WTC11 (cell line): ENCODE results near the gene AQP5. TPM values are rescaled to one million over a fixed set of nuclear protein-coding genes. Genes with fewer than 3 reads are reported as not detected.

Source experiments
- ATAC-seq: fragments of 200-7000 bp; cut with Tn5 transposase; 2 replicates; pipeline ENCODE4 v1.10.0; 2021; ENCODE audit warnings: mild to moderate bottlenecking, moderate library complexity
- CTCF ChIA-PET: fragments of 300-600 bp; sonication (Branson Sonifier 250); formaldehyde crosslinking; loops from one replicate; lab custom pipeline; 2021; ENCODE audit warnings: antibody characterized with exemption; lab: Charles Lee
- POLR2A ChIA-PET: fragments of 350-600 bp; sonication (Branson Sonifier 250); formaldehyde crosslinking; loops from one replicate; lab custom pipeline; 2021; ENCODE audit warnings: antibody characterized with exemption; lab: Charles Lee
- DNase-seq: peaks from one replicate; pipeline ENCODE4 v3.0.0; 2021; ENCODE audit warnings: low spot score
- H3K27ac Mint-ChIP-seq: 2 replicates; pipeline ENCODE4 v1.8.0; 2021; ENCODE audit warnings: mixed read lengths
- H3K27me3 Mint-ChIP-seq: 2 replicates; pipeline ENCODE4 v1.8.0; 2021; ENCODE audit warnings: low read depth, mild to moderate bottlenecking, moderate library complexity, mixed read lengths
- H3K36me3 Mint-ChIP-seq: 2 replicates; pipeline ENCODE4 v1.8.0; 2021; ENCODE audit warnings: mixed read lengths
- H3K4me1 Mint-ChIP-seq: 2 replicates; pipeline ENCODE4 v1.8.0; 2022; ENCODE audit warnings: mixed read lengths
- H3K4me3 Mint-ChIP-seq: 2 replicates; pipeline ENCODE4 v1.8.0; 2021; ENCODE audit warnings: mild to moderate bottlenecking, moderate library complexity, mixed read lengths
- H3K9me3 Mint-ChIP-seq: 2 replicates; pipeline ENCODE4 v1.8.0; 2021; ENCODE audit warnings: mixed read lengths
- CREB1 ChIP-seq: sonication (generic); formaldehyde crosslinking; IDR thresholded peaks from 2 replicates; pipeline ENCODE4 v1.8.0; 2023; ENCODE audit warnings: mild to moderate bottlenecking, missing genetic modification reagents
- CREM ChIP-seq: sonication (generic); formaldehyde crosslinking; IDR thresholded peaks from 2 replicates; pipeline ENCODE4 v1.8.1; 2022; ENCODE audit warnings: mild to moderate bottlenecking, missing genetic modification reagents, moderate library complexity
- NR1H2 ChIP-seq: sonication (generic); formaldehyde crosslinking; IDR thresholded peaks from 2 replicates; pipeline ENCODE4 v1.9.0; 2021; ENCODE audit warnings: mild to moderate bottlenecking, moderate library complexity, missing genetic modification reagents
- SMAD3 ChIP-seq: sonication (generic); formaldehyde crosslinking; IDR thresholded peaks from 2 replicates; pipeline ENCODE4 v1.8.0; 2022; ENCODE audit warnings: missing genetic modification reagents, mild to moderate bottlenecking, borderline replicate concordance
- TEAD1 ChIP-seq: sonication (generic); formaldehyde crosslinking; IDR thresholded peaks from 2 replicates; pipeline ENCODE4 v1.8.0; 2022; ENCODE audit warnings: mild to moderate bottlenecking, missing genetic modification reagents
- ZNF396 ChIP-seq: fragments of 250-450 bp; sonication (Bioruptor Pico); IDR thresholded peaks from 2 replicates; pipeline ENCODE4 v1.8.0; 2021; ENCODE audit warnings: mild to moderate bottlenecking, moderate library complexity, borderline replicate concordance
- total RNA-seq: library from RNA; stranded (reverse); gene quantifications from 3 replicates; pipeline ENCODE4 v1.2.3, GENCODE V29; 2021
- TF ChIP-seq, protein P1 (sequence below): sonication (generic); formaldehyde crosslinking; conservative IDR thresholded peaks from 2 replicates; pipeline ENCODE4 v1.8.1; 2022; ENCODE audit warnings: mild to moderate bottlenecking, missing genetic modification reagents
- TF ChIP-seq, protein P2 (sequence below): sonication (generic); formaldehyde crosslinking; IDR thresholded peaks from 2 replicates; pipeline ENCODE4 v1.8.1; 2023; ENCODE audit warnings: mild to moderate bottlenecking, missing genetic modification reagents, borderline replicate concordance
- TF ChIP-seq, protein P3 (sequence below): sonication (generic); formaldehyde crosslinking; IDR thresholded peaks from 2 replicates; pipeline ENCODE4 v1.8.1; 2022; ENCODE audit warnings: missing genetic modification reagents, borderline replicate concordance
- TF ChIP-seq, protein P4 (sequence below): sonication (generic); formaldehyde crosslinking; IDR thresholded peaks from 2 replicates; pipeline ENCODE4 v1.8.0; 2023; ENCODE audit warnings: missing genetic modification reagents, mild to moderate bottlenecking, borderline replicate concordance
- TF ChIP-seq, protein P5 (sequence below): fragments of 250-450 bp; sonication (Bioruptor Pico); IDR thresholded peaks from 2 replicates; pipeline ENCODE4 v1.9.0; 2021; ENCODE audit warnings: mild to moderate bottlenecking, borderline replicate concordance

Gene AQP5
- total RNA-seq, 1 experiment from 2014 or later, result 2.8 TPM

DNA sequence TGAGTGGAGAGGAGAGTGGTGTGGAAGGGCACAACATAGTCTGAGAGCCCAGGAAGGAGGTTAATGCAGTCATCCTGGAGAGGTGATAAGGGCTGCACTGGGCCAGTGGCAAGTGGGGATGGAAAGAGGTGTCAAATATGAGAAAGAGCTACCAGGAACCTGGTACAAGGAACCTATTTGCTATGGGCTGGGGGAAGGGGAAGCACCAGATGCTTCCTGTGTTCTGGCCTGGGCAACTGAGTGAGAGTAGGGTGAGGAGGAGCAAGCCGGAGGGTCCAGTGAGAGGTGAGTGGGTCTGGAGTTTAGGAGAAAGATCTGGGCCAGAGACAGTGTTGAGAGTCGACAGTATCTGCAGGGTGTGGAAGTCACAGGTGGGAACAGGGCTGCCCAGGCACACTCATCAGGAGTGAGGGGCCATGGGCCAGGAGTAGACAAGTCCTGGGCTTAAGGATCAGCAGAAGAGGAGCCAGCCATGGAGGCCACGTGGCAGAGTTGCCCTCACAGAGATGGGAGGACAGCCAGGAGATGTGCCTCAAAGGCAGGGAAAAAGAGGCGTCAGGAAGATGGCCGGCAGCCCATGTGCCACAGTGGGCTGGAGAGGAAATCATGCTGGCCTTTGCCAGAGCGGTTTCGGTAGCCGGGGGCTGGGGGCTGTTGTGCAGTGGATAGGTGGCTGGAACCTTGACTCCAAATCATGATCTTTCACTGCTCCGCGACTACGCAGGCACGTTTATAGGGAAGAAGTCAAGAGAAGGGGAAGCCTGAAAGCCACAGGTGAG lies 8.2 kb downstream of the AQP5 start:
- CTCF ChIA-PET, result interaction anchor here (0.6 to 10.9 kb wide), 8 partner anchors 8 to 212 kb away, joined by 3 to 219 read pairs (median 92); partner anchors contain the start of gene AQP2
- Mint-ChIP-seq H3K27ac (no peak overlapping the region), H3K27me3 (peaks cover 17% of the 10 kb centered on the region), H3K9me3 (no peaks in the 10 kb centered on the region), H3K4me1 (peaks cover 9% of the 10 kb centered on the region), H3K4me3 (no peak overlapping the region), H3K36me3 (no peaks in the 10 kb centered on the region)
- POLR2A ChIA-PET, result no interaction called here
- TF ChIP-seq, protein P1, sequence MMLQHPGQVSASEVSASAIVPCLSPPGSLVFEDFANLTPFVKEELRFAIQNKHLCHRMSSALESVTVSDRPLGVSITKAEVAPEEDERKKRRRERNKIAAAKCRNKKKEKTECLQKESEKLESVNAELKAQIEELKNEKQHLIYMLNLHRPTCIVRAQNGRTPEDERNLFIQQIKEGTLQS (CRISPR knock-in tag), result no peak
- no peak for TF ChIP-seq NR1H2 (CRISPR knock-in tag)
- TF ChIP-seq, protein P2, sequence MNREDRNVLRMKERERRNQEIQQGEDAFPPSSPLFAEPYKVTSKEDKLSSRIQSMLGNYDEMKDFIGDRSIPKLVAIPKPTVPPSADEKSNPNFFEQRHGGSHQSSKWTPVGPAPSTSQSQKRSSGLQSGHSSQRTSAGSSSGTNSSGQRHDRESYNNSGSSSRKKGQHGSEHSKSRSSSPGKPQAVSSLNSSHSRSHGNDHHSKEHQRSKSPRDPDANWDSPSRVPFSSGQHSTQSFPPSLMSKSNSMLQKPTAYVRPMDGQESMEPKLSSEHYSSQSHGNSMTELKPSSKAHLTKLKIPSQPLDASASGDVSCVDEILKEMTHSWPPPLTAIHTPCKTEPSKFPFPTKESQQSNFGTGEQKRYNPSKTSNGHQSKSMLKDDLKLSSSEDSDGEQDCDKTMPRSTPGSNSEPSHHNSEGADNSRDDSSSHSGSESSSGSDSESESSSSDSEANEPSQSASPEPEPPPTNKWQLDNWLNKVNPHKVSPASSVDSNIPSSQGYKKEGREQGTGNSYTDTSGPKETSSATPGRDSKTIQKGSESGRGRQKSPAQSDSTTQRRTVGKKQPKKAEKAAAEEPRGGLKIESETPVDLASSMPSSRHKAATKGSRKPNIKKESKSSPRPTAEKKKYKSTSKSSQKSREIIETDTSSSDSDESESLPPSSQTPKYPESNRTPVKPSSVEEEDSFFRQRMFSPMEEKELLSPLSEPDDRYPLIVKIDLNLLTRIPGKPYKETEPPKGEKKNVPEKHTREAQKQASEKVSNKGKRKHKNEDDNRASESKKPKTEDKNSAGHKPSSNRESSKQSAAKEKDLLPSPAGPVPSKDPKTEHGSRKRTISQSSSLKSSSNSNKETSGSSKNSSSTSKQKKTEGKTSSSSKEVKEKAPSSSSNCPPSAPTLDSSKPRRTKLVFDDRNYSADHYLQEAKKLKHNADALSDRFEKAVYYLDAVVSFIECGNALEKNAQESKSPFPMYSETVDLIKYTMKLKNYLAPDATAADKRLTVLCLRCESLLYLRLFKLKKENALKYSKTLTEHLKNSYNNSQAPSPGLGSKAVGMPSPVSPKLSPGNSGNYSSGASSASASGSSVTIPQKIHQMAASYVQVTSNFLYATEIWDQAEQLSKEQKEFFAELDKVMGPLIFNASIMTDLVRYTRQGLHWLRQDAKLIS, result no peak
- no peak for TF ChIP-seq SMAD3 (CRISPR knock-in tag)
- TF ChIP-seq, protein P3, sequence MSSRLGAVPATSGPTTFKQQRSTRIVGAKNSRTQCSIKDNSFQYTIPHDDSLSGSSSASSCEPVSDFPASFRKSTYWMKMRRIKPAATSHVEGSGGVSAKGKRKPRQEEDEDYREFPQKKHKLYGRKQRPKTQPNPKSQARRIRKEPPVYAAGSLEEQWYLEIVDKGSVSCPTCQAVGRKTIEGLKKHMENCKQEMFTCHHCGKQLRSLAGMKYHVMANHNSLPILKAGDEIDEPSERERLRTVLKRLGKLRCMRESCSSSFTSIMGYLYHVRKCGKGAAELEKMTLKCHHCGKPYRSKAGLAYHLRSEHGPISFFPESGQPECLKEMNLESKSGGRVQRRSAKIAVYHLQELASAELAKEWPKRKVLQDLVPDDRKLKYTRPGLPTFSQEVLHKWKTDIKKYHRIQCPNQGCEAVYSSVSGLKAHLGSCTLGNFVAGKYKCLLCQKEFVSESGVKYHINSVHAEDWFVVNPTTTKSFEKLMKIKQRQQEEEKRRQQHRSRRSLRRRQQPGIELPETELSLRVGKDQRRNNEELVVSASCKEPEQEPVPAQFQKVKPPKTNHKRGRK (CRISPR knock-in tag), result no peak
- TF ChIP-seq CREM (CRISPR knock-in tag), result no peak
- TF ChIP-seq TEAD1 (CRISPR knock-in tag), result no peak
- TF ChIP-seq, protein P4, sequence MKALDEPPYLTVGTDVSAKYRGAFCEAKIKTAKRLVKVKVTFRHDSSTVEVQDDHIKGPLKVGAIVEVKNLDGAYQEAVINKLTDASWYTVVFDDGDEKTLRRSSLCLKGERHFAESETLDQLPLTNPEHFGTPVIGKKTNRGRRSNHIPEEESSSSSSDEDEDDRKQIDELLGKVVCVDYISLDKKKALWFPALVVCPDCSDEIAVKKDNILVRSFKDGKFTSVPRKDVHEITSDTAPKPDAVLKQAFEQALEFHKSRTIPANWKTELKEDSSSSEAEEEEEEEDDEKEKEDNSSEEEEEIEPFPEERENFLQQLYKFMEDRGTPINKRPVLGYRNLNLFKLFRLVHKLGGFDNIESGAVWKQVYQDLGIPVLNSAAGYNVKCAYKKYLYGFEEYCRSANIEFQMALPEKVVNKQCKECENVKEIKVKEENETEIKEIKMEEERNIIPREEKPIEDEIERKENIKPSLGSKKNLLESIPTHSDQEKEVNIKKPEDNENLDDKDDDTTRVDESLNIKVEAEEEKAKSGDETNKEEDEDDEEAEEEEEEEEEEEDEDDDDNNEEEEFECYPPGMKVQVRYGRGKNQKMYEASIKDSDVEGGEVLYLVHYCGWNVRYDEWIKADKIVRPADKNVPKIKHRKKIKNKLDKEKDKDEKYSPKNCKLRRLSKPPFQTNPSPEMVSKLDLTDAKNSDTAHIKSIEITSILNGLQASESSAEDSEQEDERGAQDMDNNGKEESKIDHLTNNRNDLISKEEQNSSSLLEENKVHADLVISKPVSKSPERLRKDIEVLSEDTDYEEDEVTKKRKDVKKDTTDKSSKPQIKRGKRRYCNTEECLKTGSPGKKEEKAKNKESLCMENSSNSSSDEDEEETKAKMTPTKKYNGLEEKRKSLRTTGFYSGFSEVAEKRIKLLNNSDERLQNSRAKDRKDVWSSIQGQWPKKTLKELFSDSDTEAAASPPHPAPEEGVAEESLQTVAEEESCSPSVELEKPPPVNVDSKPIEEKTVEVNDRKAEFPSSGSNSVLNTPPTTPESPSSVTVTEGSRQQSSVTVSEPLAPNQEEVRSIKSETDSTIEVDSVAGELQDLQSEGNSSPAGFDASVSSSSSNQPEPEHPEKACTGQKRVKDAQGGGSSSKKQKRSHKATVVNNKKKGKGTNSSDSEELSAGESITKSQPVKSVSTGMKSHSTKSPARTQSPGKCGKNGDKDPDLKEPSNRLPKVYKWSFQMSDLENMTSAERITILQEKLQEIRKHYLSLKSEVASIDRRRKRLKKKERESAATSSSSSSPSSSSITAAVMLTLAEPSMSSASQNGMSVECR (CRISPR knock-in tag), result no peak
- TF ChIP-seq, protein P5, sequence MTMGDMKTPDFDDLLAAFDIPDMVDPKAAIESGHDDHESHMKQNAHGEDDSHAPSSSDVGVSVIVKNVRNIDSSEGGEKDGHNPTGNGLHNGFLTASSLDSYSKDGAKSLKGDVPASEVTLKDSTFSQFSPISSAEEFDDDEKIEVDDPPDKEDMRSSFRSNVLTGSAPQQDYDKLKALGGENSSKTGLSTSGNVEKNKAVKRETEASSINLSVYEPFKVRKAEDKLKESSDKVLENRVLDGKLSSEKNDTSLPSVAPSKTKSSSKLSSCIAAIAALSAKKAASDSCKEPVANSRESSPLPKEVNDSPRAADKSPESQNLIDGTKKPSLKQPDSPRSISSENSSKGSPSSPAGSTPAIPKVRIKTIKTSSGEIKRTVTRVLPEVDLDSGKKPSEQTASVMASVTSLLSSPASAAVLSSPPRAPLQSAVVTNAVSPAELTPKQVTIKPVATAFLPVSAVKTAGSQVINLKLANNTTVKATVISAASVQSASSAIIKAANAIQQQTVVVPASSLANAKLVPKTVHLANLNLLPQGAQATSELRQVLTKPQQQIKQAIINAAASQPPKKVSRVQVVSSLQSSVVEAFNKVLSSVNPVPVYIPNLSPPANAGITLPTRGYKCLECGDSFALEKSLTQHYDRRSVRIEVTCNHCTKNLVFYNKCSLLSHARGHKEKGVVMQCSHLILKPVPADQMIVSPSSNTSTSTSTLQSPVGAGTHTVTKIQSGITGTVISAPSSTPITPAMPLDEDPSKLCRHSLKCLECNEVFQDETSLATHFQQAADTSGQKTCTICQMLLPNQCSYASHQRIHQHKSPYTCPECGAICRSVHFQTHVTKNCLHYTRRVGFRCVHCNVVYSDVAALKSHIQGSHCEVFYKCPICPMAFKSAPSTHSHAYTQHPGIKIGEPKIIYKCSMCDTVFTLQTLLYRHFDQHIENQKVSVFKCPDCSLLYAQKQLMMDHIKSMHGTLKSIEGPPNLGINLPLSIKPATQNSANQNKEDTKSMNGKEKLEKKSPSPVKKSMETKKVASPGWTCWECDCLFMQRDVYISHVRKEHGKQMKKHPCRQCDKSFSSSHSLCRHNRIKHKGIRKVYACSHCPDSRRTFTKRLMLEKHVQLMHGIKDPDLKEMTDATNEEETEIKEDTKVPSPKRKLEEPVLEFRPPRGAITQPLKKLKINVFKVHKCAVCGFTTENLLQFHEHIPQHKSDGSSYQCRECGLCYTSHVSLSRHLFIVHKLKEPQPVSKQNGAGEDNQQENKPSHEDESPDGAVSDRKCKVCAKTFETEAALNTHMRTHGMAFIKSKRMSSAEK (CRISPR knock-in tag), result no peak
- TF ChIP-seq CREB1 (CRISPR knock-in tag), result no peak
- TF ChIP-seq ZNF396 (CRISPR knock-in tag), result no peak
- DNase-seq (no peak), ATAC-seq (no peak)
